LNCaP clone FGC (cell line): ENCODE data around the gene TM9SF4.
"Not testable (repeated sequence)": the region's sequence is repeated elsewhere in the genome, so short reads cannot be mapped to it uniquely, and the experiment has no call there.

ENCODE experiments used
- DNase-seq: peaks from one replicate; pipeline ENCODE4 v3.0.0-alpha.2; 2011; ENCODE audit warnings: low read depth
- H3K4me3 ChIP-seq: 2 replicates; pipeline ENCODE4 v1.5.1; 2011; ENCODE audit warnings: mild to moderate bottlenecking, low read depth, low read length, control low read depth
- TF ChIP-seq, protein P1 (sequence below): IDR thresholded peaks from 2 replicates; pipeline ENCODE4 v1.5.1; 2012; ENCODE audit warnings: mild to moderate bottlenecking; ENCODE audit not compliant: control insufficient read depth, insufficient read depth; ENCODE audit errors: extremely low read depth

Gene TM9SF4

GRCh38 chr20:32191873-32192272 lies 82.4 kb downstream of the TM9SF4 start:
- DNase-seq = no peak
- TF ChIP-seq, protein P1, sequence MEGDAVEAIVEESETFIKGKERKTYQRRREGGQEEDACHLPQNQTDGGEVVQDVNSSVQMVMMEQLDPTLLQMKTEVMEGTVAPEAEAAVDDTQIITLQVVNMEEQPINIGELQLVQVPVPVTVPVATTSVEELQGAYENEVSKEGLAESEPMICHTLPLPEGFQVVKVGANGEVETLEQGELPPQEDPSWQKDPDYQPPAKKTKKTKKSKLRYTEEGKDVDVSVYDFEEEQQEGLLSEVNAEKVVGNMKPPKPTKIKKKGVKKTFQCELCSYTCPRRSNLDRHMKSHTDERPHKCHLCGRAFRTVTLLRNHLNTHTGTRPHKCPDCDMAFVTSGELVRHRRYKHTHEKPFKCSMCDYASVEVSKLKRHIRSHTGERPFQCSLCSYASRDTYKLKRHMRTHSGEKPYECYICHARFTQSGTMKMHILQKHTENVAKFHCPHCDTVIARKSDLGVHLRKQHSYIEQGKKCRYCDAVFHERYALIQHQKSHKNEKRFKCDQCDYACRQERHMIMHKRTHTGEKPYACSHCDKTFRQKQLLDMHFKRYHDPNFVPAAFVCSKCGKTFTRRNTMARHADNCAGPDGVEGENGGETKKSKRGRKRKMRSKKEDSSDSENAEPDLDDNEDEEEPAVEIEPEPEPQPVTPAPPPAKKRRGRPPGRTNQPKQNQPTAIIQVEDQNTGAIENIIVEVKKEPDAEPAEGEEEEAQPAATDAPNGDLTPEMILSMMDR = no peak
- H3K4me3 ChIP-seq = no peak overlapping the region

- TF ChIP-seq, protein P1 = no peak
- H3K4me3 ChIP-seq = no peak overlapping the region
- DNase-seq = no peak
Observed at GRCh38 chr20:32192698-32193097, 83.2 kb downstream of the TM9SF4 start.

GRCh38 chr20:32193336-32193735 lies 83.8 kb downstream of the TM9SF4 start:
- H3K4me3 ChIP-seq, DNase-seq: not testable (repeated sequence)

GRCh38 chr20:32193996-32194395 lies 84.5 kb downstream of the TM9SF4 start:
- no peak overlapping the region for H3K4me3 ChIP-seq
- TF ChIP-seq, protein P1 = no peak
- DNase-seq = no peak

DNA sequence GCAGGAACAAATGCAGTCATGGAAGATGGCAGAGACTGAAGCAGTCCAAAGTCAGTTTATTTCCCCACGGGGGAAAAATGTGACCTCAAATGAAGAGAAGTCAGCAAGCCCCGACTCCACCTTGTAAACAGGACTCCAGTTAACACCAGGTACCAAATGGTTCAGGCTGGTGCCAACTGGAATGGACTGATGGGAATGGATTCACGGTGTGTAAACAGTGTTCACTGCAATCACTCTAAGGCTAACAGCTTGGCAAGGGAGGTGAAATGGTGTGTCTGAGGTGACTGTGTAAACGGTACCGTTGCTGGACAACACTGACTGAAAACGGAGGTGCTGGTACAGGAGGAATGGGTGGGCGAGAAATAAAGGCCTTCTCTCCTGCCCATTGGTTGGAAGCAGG lies 86.1 kb downstream of the TM9SF4 start:
- H3K4me3 ChIP-seq = no peak overlapping the region
- peak; percentile 65 for DNase-seq
- TF ChIP-seq, protein P1 = no peak

DNA sequence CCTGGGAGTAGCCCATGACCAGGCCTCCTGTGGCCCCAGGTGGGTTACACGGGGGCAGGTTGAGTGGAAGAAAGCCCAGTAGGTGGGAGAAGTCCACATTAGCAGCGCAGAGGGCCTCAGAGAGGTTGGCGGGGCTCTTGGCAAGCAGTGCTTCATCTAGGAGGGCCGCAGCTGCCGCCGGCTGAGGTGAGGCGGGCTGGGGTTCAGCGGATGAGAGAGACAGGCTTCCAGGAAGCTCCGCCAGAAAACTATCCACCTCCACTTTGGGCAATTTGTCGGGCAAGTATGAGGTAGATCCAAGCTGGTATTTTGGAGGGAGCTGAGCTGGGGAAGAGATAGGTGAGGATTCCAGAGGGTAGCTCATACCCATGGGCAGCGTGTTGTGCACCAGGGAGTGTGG lies 87.1 kb downstream of the TM9SF4 start:
- not testable (repeated sequence) for DNase-seq, H3K4me3 ChIP-seq

DNA sequence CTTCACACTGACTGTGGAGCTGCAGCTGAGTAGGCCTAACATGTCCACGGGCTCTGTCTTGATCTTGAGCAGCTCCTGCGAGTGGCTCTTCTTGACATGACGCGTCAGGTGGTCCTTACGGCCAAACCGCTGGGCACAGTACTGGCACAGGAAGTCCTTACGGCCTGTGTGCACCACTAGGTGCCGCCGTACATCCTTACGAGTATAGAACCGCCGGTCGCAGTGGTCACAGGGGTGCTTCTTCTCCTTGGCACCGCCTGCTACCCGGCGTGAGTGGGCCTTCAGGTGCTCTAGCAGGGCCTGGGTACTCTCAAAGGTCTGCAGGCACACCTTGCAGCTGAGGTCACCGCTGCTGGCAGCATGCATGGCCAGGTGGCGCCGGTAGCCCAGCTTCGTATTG lies 87.6 kb downstream of the TM9SF4 start:
- not testable (repeated sequence) for DNase-seq, H3K4me3 ChIP-seq
- TF ChIP-seq, protein P1 = peak; percentile 25; the same call in 1 of the 2 replicates

DNA sequence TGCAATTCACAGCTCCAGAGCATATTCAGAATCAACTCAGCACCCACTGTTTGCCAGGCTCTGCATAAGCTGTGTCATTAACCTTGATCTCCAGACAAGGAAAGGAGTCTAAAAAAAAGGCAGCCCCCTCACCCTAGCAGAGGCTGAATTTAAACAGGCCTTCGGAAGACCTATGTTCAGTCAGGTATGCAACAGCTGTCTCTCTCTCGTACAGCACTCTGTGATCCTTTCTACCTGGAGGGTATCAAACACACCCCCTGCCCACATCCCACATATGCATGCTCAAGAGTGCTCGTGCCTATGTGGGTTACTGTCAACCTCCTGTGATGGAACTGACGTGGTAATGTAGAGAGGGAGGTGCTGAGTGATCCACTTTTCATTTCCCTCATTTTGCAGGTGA lies 89.5 kb downstream of the TM9SF4 start:
- H3K4me3 ChIP-seq = no peak overlapping the region
- TF ChIP-seq, protein P1 = no peak
- no peak for DNase-seq
